Neural progenitor cell (in vitro differentiated cells): ENCODE data around the gene PIGQ. TPM values are rescaled to one million over a fixed set of nuclear protein-coding genes. Genes with fewer than 3 reads are reported as not detected.

Source experiments
- DNase-seq: peaks from one replicate; pipeline ENCODE4 v3.0.0-alpha.2; 2016; ENCODE audit warnings: low spot score
- H2AFZ ChIP-seq: fragments of 200-600 bp; sonication (generic); replicated peaks from 2 replicates; pipeline ENCODE4 v1.6.1; 2016; ENCODE audit warnings: antibody characterized with exemption
- H3F3A ChIP-seq: fragments of 200-600 bp; sonication (generic); 2 replicates; pipeline ENCODE4 v1.6.1; 2016; ENCODE audit warnings: antibody characterized with exemption, low read depth
- H3K27ac ChIP-seq: fragments of 200-600 bp; sonication (generic); 2 replicates; pipeline ENCODE4 v1.5.1; 2016; ENCODE audit warnings: mild to moderate bottlenecking
- H3K27me3 ChIP-seq: fragments of 200-600 bp; sonication (generic); 2 replicates; pipeline ENCODE4 v1.6.1; 2016; ENCODE audit warnings: mild to moderate bottlenecking, moderate library complexity
- H3K36me3 ChIP-seq: fragments of 200-600 bp; sonication (generic); 2 replicates; pipeline ENCODE4 v1.5.1; 2016
- H3K4me1 ChIP-seq: fragments of 200-600 bp; sonication (generic); 2 replicates; pipeline ENCODE4 v1.6.1; 2016; ENCODE audit warnings: mixed run types
- H3K4me2 ChIP-seq: fragments of 200-600 bp; sonication (generic); 2 replicates; pipeline ENCODE4 v1.6.1; 2016
- H3K4me3 ChIP-seq: fragments of 200-600 bp; sonication (generic); 2 replicates; pipeline ENCODE4 v1.5.1; 2016
- H3K79me2 ChIP-seq: fragments of 200-600 bp; sonication (generic); 2 replicates; pipeline ENCODE4 v1.6.1; 2016; ENCODE audit warnings: low read depth
- H3K9ac ChIP-seq: fragments of 200-600 bp; sonication (generic); 2 replicates; pipeline ENCODE4 v1.6.1; 2016
- H3K9me3 ChIP-seq: fragments of 200-600 bp; sonication (generic); 2 replicates; pipeline ENCODE4 v1.5.1; 2016; ENCODE audit warnings: low read depth
- H4K20me1 ChIP-seq: fragments of 200-600 bp; sonication (generic); 2 replicates; pipeline ENCODE4 v1.6.1; 2016; ENCODE audit warnings: low read depth
- H3K27ac Mint-ChIP-seq: 3 replicates; pipeline ENCODE4 v1.8.0; 2021; ENCODE audit warnings: mixed read lengths
- H3K27me3 Mint-ChIP-seq: 2 replicates; pipeline ENCODE4 v1.8.0; 2022; ENCODE audit warnings: low read depth, mild to moderate bottlenecking, inconsistent platforms, moderate library complexity, mixed read lengths; ENCODE audit not compliant: insufficient read depth
- H3K36me3 Mint-ChIP-seq: 3 replicates; pipeline ENCODE4 v1.8.0; 2021; ENCODE audit warnings: mixed read lengths
- H3K4me1 Mint-ChIP-seq: 3 replicates; pipeline ENCODE4 v1.8.0; 2021; ENCODE audit warnings: mixed read lengths
- H3K4me3 Mint-ChIP-seq: 3 replicates; pipeline ENCODE4 v1.8.0; 2021; ENCODE audit warnings: mild to moderate bottlenecking, moderate library complexity, mixed read lengths
- H3K9me3 Mint-ChIP-seq: 3 replicates; pipeline ENCODE4 v1.8.0; 2020; ENCODE audit warnings: mixed read lengths
- EZH2 ChIP-seq: fragments of 200-600 bp; sonication (generic); IDR thresholded peaks from 2 replicates; pipeline ENCODE4 v1.6.1; 2017; ENCODE audit warnings: antibody characterized with exemption, mild to moderate bottlenecking, moderate library complexity
- EZH2phosphoT487 ChIP-seq: fragments of 200-600 bp; sonication (generic); IDR thresholded peaks from 2 replicates; pipeline ENCODE4 v1.6.1; 2017; ENCODE audit warnings: antibody characterized with exemption
- total RNA-seq: library from RNA; depleted of rRNA; stranded (reverse); fragments of >200 nt; gene quantifications from 2 replicates; pipeline ENCODE4 v1.2.3, GENCODE V29; 2015; ENCODE audit warnings: low replicate concordance
- TF ChIP-seq, protein P1 (sequence below): fragments of 200-600 bp; sonication (generic); IDR thresholded peaks from 2 replicates; pipeline ENCODE4 v1.5.1; 2017; ENCODE audit warnings: antibody characterized with exemption, mild to moderate bottlenecking

PIGQ gene
- total RNA-seq, 1 donor from 2014 or later = 16.1 TPM

DNA sequence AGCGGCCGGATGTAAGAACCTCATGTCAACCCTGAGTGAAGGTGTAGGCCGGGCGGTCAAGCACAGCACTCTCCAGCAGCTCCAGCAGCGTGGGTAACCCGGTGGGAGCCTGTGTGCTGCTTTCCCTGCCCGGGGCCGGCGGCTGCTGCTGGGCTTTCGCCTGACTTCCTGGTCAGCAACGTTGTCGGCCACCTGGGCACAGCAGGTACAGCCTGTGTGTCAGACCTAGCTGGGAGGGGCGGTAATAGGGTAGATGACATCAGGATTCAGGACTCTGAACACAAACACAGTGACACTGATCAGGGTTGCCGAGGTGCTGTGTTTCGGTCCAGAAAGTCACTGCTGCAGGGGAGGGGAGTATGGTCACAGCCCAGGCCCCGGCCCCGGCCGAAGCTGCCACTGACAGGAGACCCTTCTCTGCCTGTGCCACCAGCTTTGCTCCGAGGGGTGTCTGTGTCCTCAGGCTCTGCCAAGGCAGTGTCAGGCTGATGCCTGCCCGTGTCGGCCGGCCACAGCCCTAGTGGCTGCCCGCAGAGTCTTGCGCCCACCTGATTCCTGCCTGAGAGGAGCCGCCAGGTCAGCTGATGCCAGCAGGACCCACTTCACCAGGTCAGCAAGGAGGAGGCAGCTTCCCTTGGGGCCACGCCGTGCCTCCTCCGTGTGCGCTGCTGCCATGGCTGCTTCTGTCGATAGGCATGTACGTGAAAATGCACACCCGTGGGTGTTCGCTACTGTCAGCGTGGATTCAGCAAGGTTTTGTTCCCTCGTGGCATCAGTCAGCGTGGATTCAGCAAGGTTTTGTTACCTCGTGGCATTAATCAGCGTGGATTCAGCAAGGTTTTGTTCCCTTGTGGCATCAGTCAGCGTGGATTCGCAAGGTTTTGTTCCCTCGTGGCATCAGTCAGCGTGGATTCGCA, 29.3 kb downstream of the PIGQ start:
- Histone ChIP-seq H3K36me3 (no peaks in the 10 kb centered on the region), H3K27ac (no peak overlapping the region), H2AFZ (no peak overlapping the region)

DNA sequence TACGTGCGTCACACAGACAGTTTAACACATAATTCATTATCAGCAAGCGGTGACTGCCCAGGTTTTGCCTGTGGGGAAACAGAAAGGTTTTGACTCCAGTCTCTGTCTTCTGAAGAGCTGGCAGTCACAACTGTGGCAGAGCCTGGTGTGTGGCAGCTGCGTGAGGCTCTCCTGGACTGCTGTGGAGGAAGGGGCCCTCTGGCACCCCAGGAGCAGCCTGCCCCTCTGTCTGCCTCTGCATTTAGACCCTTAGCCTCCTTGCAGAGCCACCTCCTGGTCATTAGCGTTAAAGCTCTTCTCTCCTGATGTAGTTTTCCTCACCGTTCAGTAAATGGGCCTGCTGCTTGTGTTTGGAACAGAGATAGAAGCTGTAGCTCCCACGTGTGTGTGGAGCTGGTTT, 31.0 kb downstream of the PIGQ start:
- Mint-ChIP-seq H3K4me1 (peaks cover 3% of the 10 kb centered on the region), H3K27ac (no peak overlapping the region), H3K27me3 (peaks cover 2% of the 10 kb centered on the region), H3K4me3 (no peak overlapping the region), H3K36me3 (peaks cover 37% of the 10 kb centered on the region), H3K9me3 (peaks cover 21% of the 10 kb centered on the region)
- H3K36me3 ChIP-seq = no peaks in the 10 kb centered on the region
- H3K4me2 ChIP-seq = no peak overlapping the region
- H3F3A ChIP-seq = no peaks in the 10 kb centered on the region
- TF ChIP-seq, protein P1, sequence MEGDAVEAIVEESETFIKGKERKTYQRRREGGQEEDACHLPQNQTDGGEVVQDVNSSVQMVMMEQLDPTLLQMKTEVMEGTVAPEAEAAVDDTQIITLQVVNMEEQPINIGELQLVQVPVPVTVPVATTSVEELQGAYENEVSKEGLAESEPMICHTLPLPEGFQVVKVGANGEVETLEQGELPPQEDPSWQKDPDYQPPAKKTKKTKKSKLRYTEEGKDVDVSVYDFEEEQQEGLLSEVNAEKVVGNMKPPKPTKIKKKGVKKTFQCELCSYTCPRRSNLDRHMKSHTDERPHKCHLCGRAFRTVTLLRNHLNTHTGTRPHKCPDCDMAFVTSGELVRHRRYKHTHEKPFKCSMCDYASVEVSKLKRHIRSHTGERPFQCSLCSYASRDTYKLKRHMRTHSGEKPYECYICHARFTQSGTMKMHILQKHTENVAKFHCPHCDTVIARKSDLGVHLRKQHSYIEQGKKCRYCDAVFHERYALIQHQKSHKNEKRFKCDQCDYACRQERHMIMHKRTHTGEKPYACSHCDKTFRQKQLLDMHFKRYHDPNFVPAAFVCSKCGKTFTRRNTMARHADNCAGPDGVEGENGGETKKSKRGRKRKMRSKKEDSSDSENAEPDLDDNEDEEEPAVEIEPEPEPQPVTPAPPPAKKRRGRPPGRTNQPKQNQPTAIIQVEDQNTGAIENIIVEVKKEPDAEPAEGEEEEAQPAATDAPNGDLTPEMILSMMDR = peak; percentile 47
- TF ChIP-seq EZH2 = no peak
- peaks cover 3% of the 10 kb centered on the region for H3K9me3 ChIP-seq
- no peak overlapping the region for H2AFZ ChIP-seq
- no peak overlapping the region for H3K9ac ChIP-seq
- peaks cover 11% of the 10 kb centered on the region for H4K20me1 ChIP-seq
- H3K4me3 ChIP-seq = no peak overlapping the region
- H3K27ac ChIP-seq = peak overlapping the region; percentile 13
- peaks cover 16% of the 10 kb centered on the region for H3K79me2 ChIP-seq
- H3K4me1 ChIP-seq = no peaks in the 10 kb centered on the region
- peak; percentile 50 for DNase-seq
- no peaks in the 10 kb centered on the region for H3K27me3 ChIP-seq

More for the DNA sequence above, 29.3 kb downstream of the PIGQ start:
- Histone ChIP-seq H3K9ac (no peak overlapping the region), H3K4me1 (no peaks in the 10 kb centered on the region), H3K4me3 (no peak overlapping the region), H3K9me3 (no peaks in the 10 kb centered on the region), H3F3A (no peaks in the 10 kb centered on the region), H3K79me2 (no peaks in the 10 kb centered on the region), H4K20me1 (peaks cover 26% of the 10 kb centered on the region), H3K4me2 (no peak overlapping the region), H3K27me3 (no peaks in the 10 kb centered on the region)
- Mint-ChIP-seq H3K27ac (no peak overlapping the region), H3K4me1 (peaks cover 6% of the 10 kb centered on the region), H3K36me3 (peaks cover 31% of the 10 kb centered on the region), H3K4me3 (no peak overlapping the region), H3K27me3 (peaks cover 2% of the 10 kb centered on the region), H3K9me3 (peaks cover 6% of the 10 kb centered on the region)
- TF ChIP-seq, protein P1 = no peak
- TF ChIP-seq EZH2phosphoT487 (no peak), EZH2 (no peak)
- DNase-seq = no peak

DNA sequence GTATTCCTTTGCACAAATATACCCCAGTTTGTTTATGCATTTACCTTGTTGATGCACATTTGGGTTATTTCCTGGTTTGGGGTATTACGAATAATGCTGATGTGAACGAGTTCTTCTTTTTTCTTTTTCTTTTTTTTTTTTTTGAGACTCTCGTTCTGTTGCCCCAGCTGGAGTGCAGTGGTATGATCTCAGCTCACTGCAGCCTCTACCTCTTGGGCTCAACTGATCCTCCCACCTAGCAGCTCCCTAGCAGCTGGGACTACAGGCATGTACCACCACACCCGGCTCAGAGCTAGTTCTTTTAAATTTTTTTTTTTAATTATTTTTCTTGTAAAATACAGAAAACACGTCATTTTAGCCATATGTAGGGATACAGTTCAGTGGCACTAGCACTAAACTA, 34.2 kb downstream of the PIGQ start:
- no peak for TF ChIP-seq EZH2phosphoT487
- TF ChIP-seq EZH2 = no peak
- TF ChIP-seq, protein P1 = no peak
- H3K79me2 ChIP-seq = peaks cover 16% of the 10 kb centered on the region

More for the DNA sequence above, 34.2 kb downstream of the PIGQ start:
- peaks cover 2% of the 10 kb centered on the region for H3K27me3 Mint-ChIP-seq
- Histone ChIP-seq H2AFZ (no peak overlapping the region), H3K9me3 (peaks cover 3% of the 10 kb centered on the region), H3K4me1 (no peaks in the 10 kb centered on the region), H3K27me3 (no peaks in the 10 kb centered on the region), H3K27ac (no peak overlapping the region), H3K4me2 (no peak overlapping the region), H3K4me3 (no peak overlapping the region), H4K20me1 (peaks cover 7% of the 10 kb centered on the region), H3K36me3 (no peaks in the 10 kb centered on the region), H3K9ac (no peak overlapping the region), H3F3A (no peaks in the 10 kb centered on the region)
- peaks cover 30% of the 10 kb centered on the region for H3K9me3 Mint-ChIP-seq
- H3K4me1 Mint-ChIP-seq = peaks cover 9% of the 10 kb centered on the region
- H3K4me3 Mint-ChIP-seq = no peak overlapping the region
- H3K36me3 Mint-ChIP-seq = peaks cover 28% of the 10 kb centered on the region
- DNase-seq = no peak
- no peak overlapping the region for H3K27ac Mint-ChIP-seq
